HCEC 1CT (cell line): Measurements from ENCODE around the gene TFR2.

Experiments
- DNase-seq: peaks from one replicate; pipeline ENCODE4 v3.0.0-alpha.2; 2017

The TFR2 gene

DNA sequence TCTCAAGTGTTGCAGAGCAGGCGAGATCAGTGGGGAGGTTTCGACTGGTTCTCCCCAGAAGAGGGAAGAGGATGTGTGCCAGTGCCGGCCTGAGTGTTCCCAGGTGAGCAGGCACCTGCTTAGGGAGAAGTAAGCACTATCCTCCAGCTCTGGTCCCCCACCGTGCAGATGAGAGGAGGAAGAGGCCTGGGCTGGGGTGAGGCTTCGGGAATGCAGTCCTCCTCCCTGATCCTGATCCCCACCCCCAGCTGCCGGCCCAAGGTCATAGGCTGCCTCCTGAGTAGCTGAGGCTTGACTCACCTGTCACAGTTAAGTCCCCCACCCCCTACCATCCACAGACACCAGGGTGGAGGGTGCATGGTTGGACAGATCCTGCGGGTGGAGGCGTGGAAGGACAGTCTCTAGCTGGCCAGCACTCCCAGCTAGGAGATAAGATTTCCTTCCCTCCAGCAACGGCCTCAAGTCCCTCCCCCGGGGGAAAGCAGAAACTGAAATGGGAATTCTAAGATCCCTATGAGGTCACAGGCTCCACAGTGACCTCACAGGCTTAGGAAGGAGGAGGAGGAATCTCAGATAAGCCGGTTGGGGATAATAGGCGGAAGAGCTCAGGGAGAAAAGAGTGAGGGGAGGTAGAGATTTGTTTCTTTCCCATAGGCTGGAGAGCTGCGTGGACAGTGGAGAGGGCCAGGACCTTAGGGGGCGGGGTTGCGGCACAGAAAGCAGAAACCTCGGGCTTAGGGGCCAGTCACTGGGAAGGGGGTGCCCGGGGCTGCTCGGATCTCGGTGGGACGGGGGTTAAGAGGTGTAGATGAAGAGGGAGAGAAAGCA is 56.5 kb downstream of the TFR2 start:
- peak; percentile 74 for DNase-seq

- peak; percentile 64 for DNase-seq
These were observed 57.2 kb downstream of the TFR2 start for GRCh38 chr7:100584054-100584682.

GRCh38 chr7:100583132-100584053 is 58.0 kb downstream of the TFR2 start:
- peak; percentile 70 for DNase-seq

DNA sequence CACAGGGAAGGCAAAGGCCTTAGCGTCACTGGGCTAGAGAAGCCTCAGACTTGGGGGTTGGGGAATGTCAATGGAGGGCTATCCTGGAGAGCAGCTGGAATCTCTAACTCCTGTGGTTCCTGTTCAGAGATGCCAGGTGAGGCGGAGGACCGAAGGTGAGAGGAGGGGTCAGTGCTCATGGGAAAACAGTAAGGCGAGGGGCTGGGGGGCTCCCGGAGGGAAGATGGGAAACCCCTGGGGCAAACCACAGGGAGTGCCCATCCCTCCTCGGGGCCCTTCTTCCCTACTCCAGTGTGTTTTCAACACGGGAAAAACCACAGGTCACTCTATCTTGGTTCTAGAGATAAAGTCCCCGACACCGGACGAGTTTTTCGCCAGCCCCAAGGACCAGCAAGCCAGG is 58.7 kb downstream of the TFR2 start:
- no peak for DNase-seq

DNA sequence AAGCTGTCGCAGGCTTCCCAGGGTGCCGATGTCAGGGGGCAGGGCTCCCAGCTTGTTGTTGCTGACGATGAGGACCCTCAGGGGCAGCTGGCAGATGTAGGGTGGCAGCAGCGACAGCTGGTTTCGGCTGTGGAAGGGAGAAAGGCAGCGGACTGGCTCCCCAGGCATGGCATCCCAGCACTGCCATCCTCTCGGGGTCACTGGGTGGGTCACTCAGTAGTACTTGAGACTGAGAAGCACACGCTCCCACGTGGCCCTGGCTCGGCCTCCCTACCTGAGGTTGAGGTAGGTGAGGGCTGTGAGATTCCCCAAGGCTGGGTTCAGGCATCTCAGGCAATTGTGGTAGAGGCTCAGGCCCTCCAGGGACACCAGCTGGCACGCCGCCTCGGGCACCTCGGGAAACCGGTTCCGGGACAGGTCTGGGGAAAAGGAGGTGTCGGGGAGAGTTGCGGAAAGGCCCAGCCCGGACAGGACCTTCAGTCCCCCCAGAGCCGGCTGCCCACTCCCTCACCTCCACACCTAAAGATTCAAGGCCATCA is 59.2 kb downstream of the TFR2 start:
- no peak for DNase-seq

- DNase-seq: no peak
These were observed 60.7 kb downstream of the TFR2 start for GRCh38 chr7:100580466-100581283.

GRCh38 chr7:100578246-100579183 is 62.8 kb downstream of the TFR2 start:
- DNase-seq: no peak

GRCh38 chr7:100577507-100577906 is 63.8 kb downstream of the TFR2 start:
- no peak for DNase-seq

- DNase-seq: no peak
These were observed 64.2 kb downstream of the TFR2 start for GRCh38 chr7:100577103-100577502.

- DNase-seq: no peak
These were observed 64.9 kb downstream of the TFR2 start for GRCh38 chr7:100576384-100576993.

DNA sequence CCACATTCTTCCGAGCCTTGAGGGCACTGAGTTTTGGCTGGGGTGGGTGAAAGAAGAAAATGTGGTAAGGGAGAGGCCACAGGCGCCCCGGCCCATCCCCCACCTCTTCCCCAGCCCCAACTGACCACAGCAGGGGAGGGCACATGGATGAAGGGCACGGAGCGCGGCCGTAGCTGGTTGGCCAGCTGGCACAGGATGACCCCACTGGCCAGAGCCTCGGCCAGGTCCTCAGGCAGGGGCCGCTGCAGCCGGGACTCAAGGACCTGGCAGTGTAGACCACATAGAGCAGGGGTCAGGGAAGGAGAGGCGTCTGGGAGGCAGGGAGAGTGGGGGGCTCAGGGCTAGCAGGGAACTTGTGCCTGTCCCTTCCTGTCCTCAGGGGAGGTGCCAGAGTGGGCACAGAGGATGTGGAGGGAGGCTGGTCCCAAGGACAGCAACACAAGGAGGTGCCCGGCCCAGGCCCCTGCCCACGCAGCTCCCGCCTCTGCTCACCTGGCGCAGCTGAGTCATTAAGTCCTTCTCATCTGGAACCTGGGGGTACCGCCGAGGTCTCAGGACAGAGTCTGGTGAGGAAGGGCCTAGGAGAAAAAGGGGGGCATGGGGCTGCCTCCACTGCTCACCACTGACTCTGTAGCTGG is 65.5 kb downstream of the TFR2 start:
- no peak for DNase-seq

GRCh38 chr7:100575206-100575631 is 66.1 kb downstream of the TFR2 start:
- DNase-seq: no peak

DNA sequence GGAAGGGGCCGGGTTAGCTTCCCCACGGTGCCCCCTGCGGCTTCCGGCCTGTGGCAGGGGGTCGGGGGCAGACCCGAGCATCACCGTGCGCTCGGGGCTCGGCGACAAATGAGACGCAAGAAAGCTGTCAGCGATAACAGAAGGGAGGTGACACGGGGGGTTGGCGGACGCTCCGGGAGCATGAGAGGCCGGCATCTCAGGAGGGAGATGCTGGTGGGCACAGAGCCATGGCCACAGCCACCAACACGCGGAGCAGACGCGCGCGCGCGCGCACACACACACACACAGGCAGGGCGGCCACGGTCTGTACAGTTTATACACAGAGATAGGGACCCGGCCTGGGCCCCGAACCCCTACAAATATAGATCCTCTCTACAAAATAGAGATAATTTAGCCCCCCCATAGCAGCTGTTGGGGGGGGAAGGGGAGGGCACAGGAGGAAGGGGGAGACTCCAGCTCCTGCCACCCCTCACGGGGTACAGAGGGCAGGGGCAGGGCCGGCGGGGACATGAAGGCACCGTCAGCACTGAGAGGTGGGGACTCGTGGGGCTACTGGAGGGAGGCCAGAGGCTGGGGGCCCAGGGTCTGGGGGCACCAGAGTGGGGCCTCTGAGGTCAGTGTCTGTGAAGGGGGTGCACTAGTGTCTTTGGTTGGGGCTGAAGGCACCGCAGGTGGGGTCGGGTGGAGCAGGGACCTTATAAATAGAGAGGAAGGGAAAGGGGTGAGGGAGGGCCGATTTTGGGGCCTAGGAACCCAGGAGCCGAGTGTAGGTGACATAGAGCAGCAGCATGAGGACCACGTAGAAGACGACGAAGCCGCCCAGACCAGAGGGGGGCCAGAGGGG is 66.8 kb downstream of the TFR2 start:
- no peak for DNase-seq

GRCh38 chr7:100573691-100574361 is 67.5 kb downstream of the TFR2 start, which contains the start of gene SAP25:
TSS of gene SAP25 (minus strand) at chr7:100573900. CDS start at chr7:100573742, 158 bp downstream.
- DNase-seq: no peak

GRCh38 chr7:100572949-100573675 is 68.2 kb downstream of the TFR2 start:
- DNase-seq: no peak

- no peak for DNase-seq
These were observed 68.9 kb downstream of the TFR2 start for GRCh38 chr7:100572281-100572948.

DNA sequence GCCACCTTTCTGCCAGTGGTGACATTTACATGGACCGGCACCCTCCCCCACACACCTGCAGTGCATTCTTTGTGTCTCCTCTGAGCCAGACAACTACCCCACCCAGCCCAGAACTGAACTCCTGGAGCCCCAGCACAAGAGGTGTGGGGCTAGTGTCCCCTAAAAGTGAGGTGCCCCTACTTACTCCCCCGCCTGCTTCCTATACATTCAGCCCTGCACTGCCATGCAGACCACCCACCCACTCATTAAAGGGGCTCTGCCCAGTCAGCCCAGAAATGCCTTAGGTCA is 69.6 kb downstream of the TFR2 start:
- DNase-seq: no peak
